Measurements from ENCODE around the gene BABAM2. TPM values are rescaled to one million over a fixed set of nuclear protein-coding genes. Genes with fewer than 3 reads are reported as not detected.

Gene BABAM2
- total RNA-seq, 1 experiment from 2014 or later, result 33.1 TPM

GRCh38 chr2:28117104-28117596 is 226.6 kb downstream of the BABAM2 start:
- no peak overlapping the region for H3K4me3 ChIP-seq
- H3K9me3 ChIP-seq, result no peaks in the 10 kb centered on the region; the same call in 1 of the 2 replicates
- no peaks in the 10 kb centered on the region for H3K27me3 ChIP-seq
- DNase-seq, result no peak
- H3K36me3 ChIP-seq, result no peaks in the 10 kb centered on the region

DNA sequence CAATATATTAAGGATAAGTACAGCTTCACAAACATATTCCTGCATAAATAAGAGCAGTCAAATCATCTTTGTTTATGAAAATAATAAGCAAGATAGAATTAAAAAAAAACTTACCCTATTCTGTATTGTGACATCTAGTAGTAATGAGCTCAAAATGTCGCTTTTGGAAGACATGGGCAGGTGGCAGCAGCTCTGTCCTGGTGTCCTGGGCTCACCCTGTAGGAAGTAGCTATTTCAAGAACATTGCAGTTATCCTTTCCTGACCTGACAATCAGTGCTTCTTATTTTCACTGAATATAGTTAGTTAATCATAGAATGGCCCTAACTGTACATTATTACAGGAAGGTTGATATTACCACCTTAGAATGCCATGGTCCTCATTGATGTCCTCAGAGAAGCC is 229.1 kb downstream of the BABAM2 start:
- Histone ChIP-seq H3K9me3 (no peaks in the 10 kb centered on the region; the same call in 1 of the 2 replicates), H3K27me3 (no peaks in the 10 kb centered on the region), H3K36me3 (no peaks in the 10 kb centered on the region), H3K4me3 (no peak overlapping the region)
- DNase-seq, result no peak

DNA sequence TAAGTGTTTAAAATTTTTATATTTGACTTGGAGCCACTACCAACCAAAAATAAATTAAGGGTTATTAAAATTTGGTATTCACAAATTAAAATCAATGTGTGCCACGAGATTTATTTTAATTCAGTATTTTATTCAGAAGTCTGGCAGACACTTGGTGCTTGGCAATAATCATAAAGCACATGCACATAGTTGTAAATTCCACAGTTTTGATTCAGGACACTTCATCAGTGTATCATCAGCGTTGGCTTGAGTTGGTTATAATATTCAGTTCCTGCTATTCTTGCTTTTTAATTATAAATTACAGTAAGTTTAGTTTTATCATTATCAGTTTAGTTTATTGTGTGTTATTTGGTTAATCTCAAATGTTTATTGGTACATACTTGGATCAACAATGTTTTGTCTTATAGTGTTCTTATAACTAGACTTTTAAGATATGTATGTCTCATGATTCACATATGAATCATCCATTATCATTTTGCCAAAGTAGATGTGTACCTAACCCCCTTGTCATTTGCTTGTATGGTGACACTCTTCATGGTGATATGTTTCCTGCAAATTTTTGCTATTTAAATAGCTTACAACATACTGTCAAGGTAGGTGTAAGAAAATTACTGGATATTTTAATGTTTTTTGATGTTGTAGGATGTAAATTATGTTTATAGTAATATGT is 237.9 kb downstream of the BABAM2 start:
- Histone ChIP-seq H3K4me3 (no peak overlapping the region), H3K9me3 (no peaks in the 10 kb centered on the region), H3K27me3 (no peaks in the 10 kb centered on the region), H3K36me3 (no peaks in the 10 kb centered on the region)
- no peak for DNase-seq

- no peaks in the 10 kb centered on the region for H3K27me3 ChIP-seq
- no peak overlapping the region for H3K4me3 ChIP-seq
- no peak for DNase-seq
- H3K36me3 ChIP-seq, result no peaks in the 10 kb centered on the region
- no peaks in the 10 kb centered on the region for H3K9me3 ChIP-seq
These were observed 239.6 kb downstream of the BABAM2 start for GRCh38 chr2:28129955-28130695.

GRCh38 chr2:28133778-28134177 is 243.2 kb downstream of the BABAM2 start:
- Histone ChIP-seq H3K4me3 (no peak overlapping the region), H3K9me3 (no peaks in the 10 kb centered on the region), H3K27me3 (no peaks in the 10 kb centered on the region), H3K36me3 (no peaks in the 10 kb centered on the region)
- DNase-seq, result no peak

- DNase-seq, result no peak
- no peak overlapping the region for H3K4me3 ChIP-seq
- H3K27me3 ChIP-seq, result no peaks in the 10 kb centered on the region
- no peaks in the 10 kb centered on the region for H3K36me3 ChIP-seq
- H3K9me3 ChIP-seq, result no peaks in the 10 kb centered on the region
These were observed 243.8 kb downstream of the BABAM2 start for GRCh38 chr2:28134262-28134812.

DNA sequence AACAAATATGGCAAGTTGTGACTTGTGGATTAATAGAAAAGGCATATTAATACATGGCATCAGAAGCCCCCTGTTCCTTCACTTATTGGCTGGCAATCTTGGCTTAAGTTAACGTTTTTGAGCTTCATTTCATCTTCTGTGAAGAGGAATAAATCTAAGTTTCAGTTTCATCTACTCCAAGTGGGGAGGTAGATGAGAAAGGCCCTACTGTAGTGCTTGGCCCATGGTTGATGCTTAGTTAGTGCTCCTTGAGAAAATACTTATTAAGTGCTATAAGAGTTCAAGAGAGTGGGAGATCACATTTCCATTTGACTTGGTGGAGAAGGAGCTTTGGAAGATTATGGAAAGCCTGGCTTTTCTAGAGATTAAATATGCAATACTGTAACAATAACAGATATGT is 244.3 kb downstream of the BABAM2 start:
- no peak for DNase-seq
- H3K9me3 ChIP-seq, result no peaks in the 10 kb centered on the region
- H3K4me3 ChIP-seq, result no peak overlapping the region
- no peaks in the 10 kb centered on the region for H3K36me3 ChIP-seq
- H3K27me3 ChIP-seq, result no peaks in the 10 kb centered on the region

GRCh38 chr2:28135324-28135723 is 244.8 kb downstream of the BABAM2 start:
- H3K4me3 ChIP-seq, result no peak overlapping the region
- H3K36me3 ChIP-seq, result no peaks in the 10 kb centered on the region
- DNase-seq, result no peak
- no peaks in the 10 kb centered on the region for H3K9me3 ChIP-seq
- no peaks in the 10 kb centered on the region for H3K27me3 ChIP-seq

GRCh38 chr2:28135799-28136198 is 245.3 kb downstream of the BABAM2 start:
- Histone ChIP-seq H3K36me3 (no peaks in the 10 kb centered on the region), H3K4me3 (no peak overlapping the region), H3K27me3 (no peaks in the 10 kb centered on the region), H3K9me3 (no peaks in the 10 kb centered on the region)
- no peak for DNase-seq

- Histone ChIP-seq H3K36me3 (no peaks in the 10 kb centered on the region), H3K4me3 (no peak overlapping the region), H3K9me3 (no peaks in the 10 kb centered on the region), H3K27me3 (no peaks in the 10 kb centered on the region)
- DNase-seq, result no peak
These were observed 246.0 kb downstream of the BABAM2 start for GRCh38 chr2:28136556-28136955.

DNA sequence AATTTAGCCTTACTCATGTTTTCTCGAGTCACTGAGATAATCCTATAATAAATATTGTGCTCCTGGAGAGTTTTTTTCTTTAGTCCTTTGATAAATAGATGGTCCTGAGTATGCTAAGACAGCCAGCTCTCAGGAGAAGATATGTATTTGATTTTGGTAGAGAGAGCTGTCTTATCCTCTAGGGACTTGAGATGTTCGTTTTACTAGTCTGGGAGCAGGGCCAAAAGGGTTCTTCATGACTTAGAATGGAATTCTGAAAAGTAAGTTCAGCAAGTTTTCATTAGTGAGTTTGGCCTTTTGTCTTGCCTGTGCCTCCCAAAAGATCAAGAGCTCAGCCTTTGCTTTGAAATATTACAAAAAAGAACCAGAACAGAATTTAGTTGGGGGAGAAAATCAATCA is 246.7 kb downstream of the BABAM2 start:
- Histone ChIP-seq H3K36me3 (no peaks in the 10 kb centered on the region), H3K9me3 (no peaks in the 10 kb centered on the region), H3K4me3 (no peak overlapping the region), H3K27me3 (no peaks in the 10 kb centered on the region)
- DNase-seq, result peak; percentile 58

DNA sequence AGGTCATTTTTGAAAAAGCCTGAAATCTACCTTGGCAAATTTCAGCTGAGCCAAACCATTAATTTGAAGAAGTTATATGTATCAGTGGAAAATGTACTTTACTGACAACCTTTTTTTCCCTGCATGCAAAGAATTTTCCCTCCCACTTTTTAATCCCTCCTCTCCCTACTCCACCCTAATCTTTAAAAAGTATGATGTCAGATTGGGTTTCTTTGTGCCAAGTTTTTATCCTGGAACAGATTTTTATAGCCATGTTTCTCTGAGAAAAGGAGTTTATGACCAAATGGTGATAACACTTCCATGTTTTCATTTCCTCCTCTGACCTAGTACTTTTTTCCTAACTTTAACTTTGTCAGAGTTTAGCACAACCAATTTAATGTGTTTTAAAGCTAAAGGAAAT is 251.9 kb downstream of the BABAM2 start:
- no peak for DNase-seq
- Histone ChIP-seq H3K36me3 (no peaks in the 10 kb centered on the region), H3K27me3 (no peaks in the 10 kb centered on the region), H3K9me3 (0 out of 2 replicates have a peak, but pooled peaks cover 3% of the 10 kb centered on the region), H3K4me3 (no peak overlapping the region)

DNA sequence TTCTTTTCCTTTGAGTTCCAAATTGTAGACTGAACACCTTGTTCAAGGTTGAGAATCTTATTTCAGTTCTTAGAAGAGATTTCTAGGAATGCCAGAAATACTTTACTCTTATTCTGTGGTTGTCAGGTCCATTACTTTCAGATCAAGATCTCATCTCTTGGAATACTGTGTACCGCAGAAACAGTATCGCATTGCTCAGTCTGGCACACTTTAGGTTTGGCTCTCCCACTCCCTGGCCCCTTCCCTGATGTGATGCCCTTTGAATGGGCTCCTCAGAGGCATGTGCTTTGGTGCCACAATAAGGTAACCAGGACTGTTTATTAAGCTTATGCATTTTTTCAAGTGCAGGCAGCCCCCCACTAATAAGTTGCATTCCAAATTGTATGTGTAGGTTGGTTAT is 257.5 kb downstream of the BABAM2 start:
- DNase-seq, result no peak
- no peaks in the 10 kb centered on the region for H3K36me3 ChIP-seq
- H3K27me3 ChIP-seq, result no peaks in the 10 kb centered on the region
- H3K4me3 ChIP-seq, result no peak overlapping the region
- 0 out of 2 replicates have a peak, but pooled peaks cover 3% of the 10 kb centered on the region for H3K9me3 ChIP-seq

- H3K4me3 ChIP-seq, result no peak overlapping the region
- H3K36me3 ChIP-seq, result no peaks in the 10 kb centered on the region; the same call in 1 of the 2 replicates
These were observed 258.0 kb downstream of the BABAM2 start for GRCh38 chr2:28148566-28148965.

DNA sequence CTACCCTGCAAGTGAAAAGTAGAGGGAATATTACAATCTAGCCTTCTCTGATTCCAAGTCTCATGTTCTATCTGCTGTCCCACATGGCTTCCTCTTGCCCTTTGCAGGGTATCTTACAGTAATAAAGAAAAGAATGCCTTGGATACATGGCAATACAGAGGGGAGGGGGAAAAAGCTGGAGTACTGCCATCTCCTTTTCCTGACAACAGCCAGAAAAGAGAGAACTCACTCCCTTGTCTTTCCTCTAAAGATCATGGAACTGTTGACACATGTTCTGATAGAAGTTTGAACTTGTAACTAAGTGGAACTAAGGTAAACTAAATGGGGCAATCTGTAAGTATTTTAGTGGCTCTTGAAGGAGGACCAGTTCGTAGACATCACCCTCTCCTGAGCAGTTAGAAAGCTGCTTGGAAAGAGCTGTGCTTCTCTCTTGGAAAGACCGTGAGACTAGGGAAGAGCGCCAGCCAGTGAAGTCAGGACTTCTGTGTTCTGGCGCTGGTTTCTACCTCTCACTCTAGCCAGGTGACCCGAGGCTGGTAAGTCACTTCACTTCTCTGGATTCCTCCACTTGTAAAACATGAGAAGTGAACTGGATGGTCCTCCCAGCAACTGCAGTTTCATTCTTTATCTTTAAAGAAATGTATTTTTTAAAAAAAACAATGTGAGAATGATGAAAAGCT is 259.8 kb downstream of the BABAM2 start:
- H3K9me3 ChIP-seq, result peaks cover 8% of the 10 kb centered on the region
- H3K36me3 ChIP-seq, result peaks cover 8% of the 10 kb centered on the region; the same call in 1 of the 2 replicates
- H3K4me3 ChIP-seq, result no peak overlapping the region
- H3K27me3 ChIP-seq, result no peaks in the 10 kb centered on the region
- DNase-seq, result no peak

More at GRCh38 chr2:28148566-28148965, 258.0 kb downstream of the BABAM2 start:
- no peak for DNase-seq
- H3K27me3 ChIP-seq, result no peaks in the 10 kb centered on the region
- 0 out of 2 replicates have a peak, but pooled peaks cover 3% of the 10 kb centered on the region for H3K9me3 ChIP-seq

DNA sequence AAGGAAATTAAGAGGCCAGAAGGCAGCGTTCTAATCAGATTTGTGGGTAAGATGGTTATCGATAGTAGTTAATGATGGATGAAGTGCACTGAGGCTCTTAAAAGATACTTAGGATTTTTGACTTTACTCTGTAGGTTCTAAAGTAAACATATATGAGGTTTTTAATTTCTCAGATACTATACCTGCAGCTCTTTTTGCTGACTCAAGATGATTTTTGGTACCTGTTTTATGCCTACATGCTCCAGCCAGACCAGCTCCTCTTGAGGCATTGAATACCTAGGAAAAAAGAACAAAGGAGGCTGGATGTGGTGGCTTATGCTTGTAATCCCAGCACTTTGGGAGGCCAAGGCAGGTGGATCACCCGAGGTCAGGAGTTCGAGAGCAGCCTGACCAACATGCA is 260.5 kb downstream of the BABAM2 start:
- H3K36me3 ChIP-seq, result peaks cover 9% of the 10 kb centered on the region; the same call in 1 of the 2 replicates
- H3K9me3 ChIP-seq, result peaks cover 14% of the 10 kb centered on the region
- H3K27me3 ChIP-seq, result no peaks in the 10 kb centered on the region
- DNase-seq, result no peak
- no peak overlapping the region for H3K4me3 ChIP-seq
